Activated CD8-positive, alpha-beta T cell treated with anti-CD3 and anti-CD28 coated beads for 36 hours (primary cell): ENCODE measurements around the gene WDR18. TPM values are rescaled to one million over a fixed set of nuclear protein-coding genes. Genes with fewer than 3 reads are reported as not detected.

Source experiments
- ATAC-seq: fragments of 200-7000 bp; cut with Tn5 transposase; one replicate; pipeline ENCODE4 v1.10.0; 2021; ENCODE audit warnings: mild to moderate bottlenecking, moderate library complexity
- CTCF ChIA-PET: fragments of 350-600 bp; sonication (Branson Sonifier 250); formaldehyde crosslinking; loops from one replicate; lab custom pipeline; 2021; ENCODE audit warnings: antibody characterized with exemption; lab: Charles Lee
- POLR2A ChIA-PET: fragments of 350-600 bp; sonication (Branson Sonifier 250); formaldehyde crosslinking; loops from one replicate; lab custom pipeline; 2021; ENCODE audit warnings: antibody characterized with exemption; lab: Charles Lee
- DNase-seq: peaks from one replicate; pipeline ENCODE4 v3.0.0-alpha.2; 2020
- H3K27ac Mint-ChIP-seq: one replicate; pipeline ENCODE4 v1.8.0; 2021; ENCODE audit warnings: mild to moderate bottlenecking, mixed read lengths
- H3K27me3 Mint-ChIP-seq: one replicate; pipeline ENCODE4 v1.8.0; 2021; ENCODE audit warnings: mixed read lengths
- H3K36me3 Mint-ChIP-seq: one replicate; pipeline ENCODE4 v1.8.0; 2021; ENCODE audit warnings: low read depth, mixed read lengths
- H3K4me1 Mint-ChIP-seq: one replicate; pipeline ENCODE4 v1.8.0; 2021; ENCODE audit warnings: low read depth, mixed read lengths
- H3K4me3 Mint-ChIP-seq: one replicate; pipeline ENCODE4 v1.8.0; 2021; ENCODE audit warnings: mild to moderate bottlenecking, moderate library complexity, mixed read lengths
- H3K9me3 Mint-ChIP-seq: one replicate; pipeline ENCODE4 v1.8.0; 2021; ENCODE audit warnings: mixed read lengths
- intact Hi-C: fragments of 100-400 bp; cut with micrococcal nuclease; formaldehyde crosslinking; loops from one replicate; pipeline ENCODE4 v1.10.0; 2022
- total RNA-seq, 2 experiments: library from RNA; stranded (reverse); gene quantifications; one replicate each; pipeline ENCODE4 v1.2.3, GENCODE V29; 2021
- TF ChIP-seq, protein P1 (sequence below): fragments of 200-600 bp; IDR thresholded peaks from one replicate; pipeline ENCODE4 v1.8.0; 2022; ENCODE audit warnings: antibody characterized with exemption, mild to moderate bottlenecking

WDR18 gene
- total RNA-seq, 2 experiments from 2014 or later: 75.3 to 78.1 TPM

DNA sequence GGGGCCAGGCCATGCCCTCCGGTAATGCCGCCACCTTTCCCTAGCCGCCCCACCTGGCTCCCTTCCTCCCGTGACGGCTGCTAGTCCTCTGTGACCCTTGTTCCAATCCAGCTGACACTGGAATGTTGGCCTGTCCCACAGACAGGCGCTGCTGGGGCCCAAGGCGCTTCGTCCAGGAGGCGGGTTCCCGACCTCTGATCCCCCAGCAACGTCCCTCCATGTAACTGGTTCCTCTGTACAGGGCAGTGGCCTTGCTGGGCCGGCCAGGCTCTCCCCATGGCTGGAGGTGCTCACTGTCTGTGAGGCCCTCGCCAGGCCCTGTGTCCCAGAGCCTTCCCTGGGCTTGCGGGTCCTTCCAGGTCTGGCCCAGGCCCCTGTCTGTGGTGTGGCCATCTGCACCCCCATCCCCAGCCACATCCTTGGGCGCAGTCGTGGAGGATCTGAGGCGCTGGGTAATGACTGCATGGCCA lies 9.3 kb downstream of the WDR18 start:
- H3K4me3 Mint-ChIP-seq: no peak overlapping the region
- intact Hi-C loops: no loop called here
- ChIA-PET POLR2A (interaction anchor here (1.2 to 1.7 kb wide), 2 partner anchors 9 to 23 kb away, joined by 4 read pairs; partner anchors contain the start of gene WDR18), CTCF (no interaction called here)
- DNase-seq (no peak), ATAC-seq (no peak)
- TF ChIP-seq, protein P1, sequence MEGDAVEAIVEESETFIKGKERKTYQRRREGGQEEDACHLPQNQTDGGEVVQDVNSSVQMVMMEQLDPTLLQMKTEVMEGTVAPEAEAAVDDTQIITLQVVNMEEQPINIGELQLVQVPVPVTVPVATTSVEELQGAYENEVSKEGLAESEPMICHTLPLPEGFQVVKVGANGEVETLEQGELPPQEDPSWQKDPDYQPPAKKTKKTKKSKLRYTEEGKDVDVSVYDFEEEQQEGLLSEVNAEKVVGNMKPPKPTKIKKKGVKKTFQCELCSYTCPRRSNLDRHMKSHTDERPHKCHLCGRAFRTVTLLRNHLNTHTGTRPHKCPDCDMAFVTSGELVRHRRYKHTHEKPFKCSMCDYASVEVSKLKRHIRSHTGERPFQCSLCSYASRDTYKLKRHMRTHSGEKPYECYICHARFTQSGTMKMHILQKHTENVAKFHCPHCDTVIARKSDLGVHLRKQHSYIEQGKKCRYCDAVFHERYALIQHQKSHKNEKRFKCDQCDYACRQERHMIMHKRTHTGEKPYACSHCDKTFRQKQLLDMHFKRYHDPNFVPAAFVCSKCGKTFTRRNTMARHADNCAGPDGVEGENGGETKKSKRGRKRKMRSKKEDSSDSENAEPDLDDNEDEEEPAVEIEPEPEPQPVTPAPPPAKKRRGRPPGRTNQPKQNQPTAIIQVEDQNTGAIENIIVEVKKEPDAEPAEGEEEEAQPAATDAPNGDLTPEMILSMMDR: no peak
- no peak overlapping the region for H3K27ac Mint-ChIP-seq
- no peaks in the 10 kb centered on the region for H3K9me3 Mint-ChIP-seq
- peaks cover 13% of the 10 kb centered on the region for H3K36me3 Mint-ChIP-seq
- peaks cover 9% of the 10 kb centered on the region for H3K4me1 Mint-ChIP-seq
- H3K27me3 Mint-ChIP-seq: peaks cover 8% of the 10 kb centered on the region

DNA sequence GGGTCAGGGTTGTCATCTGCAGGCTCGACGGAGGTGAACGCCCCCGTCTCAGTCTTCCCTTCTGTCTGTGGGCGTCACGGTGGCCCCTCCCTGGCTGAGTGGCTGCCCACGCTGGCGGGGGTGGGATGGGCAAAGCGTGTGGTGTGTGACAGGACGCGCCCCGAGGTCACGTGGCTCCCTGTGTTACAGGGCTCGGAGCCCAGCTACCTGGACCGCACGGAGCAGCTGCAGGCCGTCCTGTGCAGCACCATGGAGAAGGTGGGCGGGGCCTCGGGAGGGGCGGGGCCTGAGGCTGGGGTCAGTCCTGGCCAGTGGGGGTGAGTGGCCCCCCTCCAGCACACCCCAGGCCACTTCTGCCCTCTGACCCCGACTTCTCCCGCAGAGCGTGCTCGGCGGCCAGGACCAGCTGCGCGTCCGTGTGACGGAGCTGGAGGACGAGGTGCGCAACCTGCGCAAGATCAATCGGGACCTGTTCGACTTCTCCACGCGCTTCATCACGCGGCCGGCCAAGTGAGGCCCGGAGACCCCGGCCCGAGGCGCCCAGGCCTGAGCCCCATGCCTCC lies 9.8 kb downstream of the WDR18 start:
- Mint-ChIP-seq H3K4me3 (no peak overlapping the region), H3K4me1 (peaks cover 9% of the 10 kb centered on the region), H3K27ac (no peak overlapping the region), H3K27me3 (peaks cover 10% of the 10 kb centered on the region), H3K36me3 (peaks cover 13% of the 10 kb centered on the region), H3K9me3 (no peaks in the 10 kb centered on the region)
- intact Hi-C loops: no loop called here
- ChIA-PET CTCF (no interaction called here), POLR2A (interaction anchor here (1.2 kb wide), 1 partner anchor 9 kb away, joined by 4 read pairs; the partner anchor contains the start of gene WDR18)
- TF ChIP-seq, protein P1: no peak
- ATAC-seq (no peak), DNase-seq (no peak)

DNA sequence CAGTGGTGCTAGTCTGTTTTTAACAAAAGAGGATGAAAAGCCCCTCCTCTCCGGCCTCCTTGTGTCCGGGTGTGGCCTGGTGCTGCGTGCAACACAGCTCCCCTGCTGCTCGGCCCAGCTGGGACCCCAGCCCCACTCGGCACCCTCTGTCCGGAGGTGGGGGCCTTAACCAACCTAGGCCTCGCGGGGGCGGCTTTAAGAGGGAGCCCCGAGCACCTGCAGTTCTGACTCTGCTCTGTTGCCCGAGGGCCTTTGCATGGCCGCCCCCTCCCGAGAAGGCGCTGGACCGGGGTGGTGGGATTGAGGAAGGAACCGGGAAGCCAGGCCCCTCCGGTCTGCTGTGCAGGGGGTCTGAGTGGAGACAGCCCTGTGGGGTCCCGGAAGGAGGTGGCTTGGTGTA lies 10.4 kb downstream of the WDR18 start:
- POLR2A ChIA-PET: interaction anchor here (1.1 to 1.8 kb wide), 2 partner anchors 22 to 192 kb away, joined by 3 to 6 read pairs; no protein-coding TSS in a partner anchor
- Mint-ChIP-seq H3K4me3 (no peak overlapping the region), H3K27me3 (peaks cover 16% of the 10 kb centered on the region), H3K9me3 (no peaks in the 10 kb centered on the region), H3K36me3 (peaks cover 13% of the 10 kb centered on the region), H3K27ac (no peak overlapping the region), H3K4me1 (peaks cover 9% of the 10 kb centered on the region)
- ATAC-seq (no peak), DNase-seq (no peak)
- TF ChIP-seq, protein P1: no peak
- CTCF ChIA-PET: no interaction called here
- intact Hi-C loops: no loop called here

DNA sequence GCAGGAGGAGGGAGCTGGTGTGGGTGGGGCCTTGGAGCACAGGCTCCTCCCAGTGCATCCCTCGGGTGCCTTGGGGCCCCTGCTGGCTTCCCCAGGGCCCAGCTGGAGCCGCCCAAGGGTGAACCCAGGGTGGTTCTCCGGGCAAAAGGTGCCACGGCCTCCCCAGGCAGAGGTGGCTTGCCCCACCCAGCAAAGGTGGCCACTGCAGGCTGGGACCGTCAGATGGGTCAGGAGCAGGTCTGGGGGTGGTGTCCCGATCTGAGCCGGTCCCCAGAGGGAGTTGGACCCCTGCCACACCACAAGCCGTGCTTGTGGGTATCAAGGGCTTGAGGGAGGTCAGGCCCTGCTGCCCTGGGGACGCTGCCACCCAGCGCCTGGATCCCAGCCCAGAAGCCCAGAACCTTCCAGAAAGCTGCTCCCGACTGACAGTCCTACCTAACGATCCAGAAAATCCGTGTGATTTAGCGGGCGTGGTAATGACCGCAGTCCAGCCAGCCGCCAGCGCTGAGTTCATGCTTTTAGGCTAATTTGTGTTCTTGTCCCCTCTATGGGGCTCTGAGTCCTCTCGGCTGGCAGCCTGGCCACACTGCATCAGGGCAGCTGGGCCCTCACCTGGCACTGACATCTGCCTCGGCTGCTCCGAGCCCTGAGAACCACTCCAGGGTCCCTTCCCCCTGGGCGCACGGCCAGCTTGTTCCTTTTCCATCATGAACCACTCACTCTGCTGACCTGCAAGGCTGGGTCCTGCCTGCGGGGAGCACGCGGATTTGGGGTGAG lies 11.1 kb downstream of the WDR18 start:
- TF ChIP-seq, protein P1: no peak
- POLR2A ChIA-PET: interaction anchor here (0.5 to 4.5 kb wide), 8 partner anchors 10 to 340 kb away, joined by 3 to 37 read pairs (median 4); partner anchors contain the start of genes RNU6-2 and WDR18
- Mint-ChIP-seq H3K4me3 (no peak overlapping the region), H3K27ac (no peak overlapping the region), H3K27me3 (peaks cover 17% of the 10 kb centered on the region), H3K36me3 (peaks cover 10% of the 10 kb centered on the region), H3K9me3 (no peaks in the 10 kb centered on the region), H3K4me1 (peaks cover 9% of the 10 kb centered on the region)
- intact Hi-C loops: no loop called here
- DNase-seq (no peak), ATAC-seq (no peak)
- CTCF ChIA-PET: interaction anchor here (0.7 to 1.9 kb wide), 3 partner anchors 13 to 73 kb away, joined by 3 to 4 read pairs (median 3); no protein-coding TSS in a partner anchor
